A549 (cell line): Measurements from ENCODE around the gene RANBP3. TPM values are rescaled to one million over a fixed set of nuclear protein-coding genes. Genes with fewer than 3 reads are reported as not detected.
"Not testable (repeated sequence)": the region's sequence is repeated elsewhere in the genome, so short reads cannot be mapped to it uniquely, and the experiment has no call there.

Experiments used
- ATAC-seq, 2 experiments: fragments of 200-7000 bp in 1 of 2; fragments of >200 bp in 1 of 2; cut with Nextera tagmentation in 1 of 2; cut with Tn5 transposase in 1 of 2; 3 replicates each; pipeline versions ENCODE4 v1.8.0 to v1.9.1; 2018 to 2020; ENCODE audit warnings: mild to moderate bottlenecking in 1 of 2, moderate library complexity in 1 of 2
- CTCF ChIA-PET: fragments of 300-600 bp; sonication (Branson Sonifier 250); formaldehyde crosslinking; extraction: SDS; loops from one replicate; lab custom pipeline; 2021; ENCODE audit warnings: antibody characterized with exemption, inconsistent platforms; lab: Yijun Ruan, JAX
- POLR2A ChIA-PET: fragments of 350-600 bp; formaldehyde crosslinking; extraction: SDS; loops from one replicate; lab custom pipeline; 2021; ENCODE audit warnings: antibody characterized with exemption, inconsistent platforms; lab: Yijun Ruan, JAX
- DNase-seq, 2 experiments: peaks; one replicate each; pipeline versions ENCODE4 v3.0.0 to v3.0.0-alpha.2; 2011 to 2016; ENCODE audit warnings: low read depth in 1 of 2, low spot score in 1 of 2
- FAIRE-seq: peaks from 2 replicates; lab custom pipeline; 2011; peaks lifted over from hg19 to GRCh38; lab: Jason Lieb, UNC
- H3K27ac ChIP-seq, 2 experiments: fragments of >200 bp; sonication (Bioruptor Twin); formaldehyde crosslinking; 3 replicates each; pipeline ENCODE4 v1.5.1; 2016 to 2017
- H3K4me1 ChIP-seq: fragments of >200 bp; sonication (Bioruptor Twin); formaldehyde crosslinking; 3 replicates; pipeline ENCODE4 v1.6.1; 2016
- H3K4me2 ChIP-seq: fragments of >200 bp; sonication (Bioruptor Twin); formaldehyde crosslinking; 3 replicates; pipeline ENCODE4 v1.6.1; 2016
- H3K4me3 ChIP-seq: fragments of >200 bp; sonication (Bioruptor Twin); formaldehyde crosslinking; 3 replicates; pipeline ENCODE4 v1.5.1; 2016
- H3K9me3 ChIP-seq: fragments of >200 bp; sonication (Bioruptor Twin); formaldehyde crosslinking; 3 replicates; pipeline ENCODE4 v1.6.1; 2016
- BHLHE40 ChIP-seq: IDR thresholded peaks from 2 replicates; pipeline ENCODE4 v1.6.1; 2012; ENCODE audit warnings: low read depth, low read length, inconsistent platforms
- CBX8 ChIP-seq: fragments of 200-600 bp; sonication (generic); IDR thresholded peaks from 2 replicates; pipeline ENCODE4 v1.6.1; 2016
- CHD2 ChIP-seq: fragments of 150-350 bp; IDR thresholded peaks from 2 replicates; pipeline ENCODE4 v1.6.1; 2014; ENCODE audit warnings: low read length; ENCODE audit not compliant: partially characterized antibody
- CHD4 ChIP-seq: fragments of 200-600 bp; sonication (generic); IDR thresholded peaks from 2 replicates; pipeline ENCODE4 v1.6.1; 2016; ENCODE audit warnings: antibody characterized with exemption, mild to moderate bottlenecking, borderline replicate concordance
- CTCF ChIP-seq: fragments of >200 bp; sonication (Bioruptor Twin); formaldehyde crosslinking; IDR thresholded peaks from 3 replicates; pipeline ENCODE4 v1.5.1; 2016
- EHF ChIP-seq: fragments of 250-450 bp; sonication (Bioruptor Pico); IDR thresholded peaks from 2 replicates; pipeline ENCODE4 v1.5.0; 2020; ENCODE audit warnings: mild to moderate bottlenecking
- EHMT2 ChIP-seq: fragments of 200-600 bp; sonication (generic); IDR thresholded peaks from 2 replicates; pipeline ENCODE4 v1.6.1; 2016; ENCODE audit warnings: antibody characterized with exemption, low read depth, mild to moderate bottlenecking, moderate library complexity
- FOSB ChIP-seq: fragments of 250-450 bp; sonication (Bioruptor Pico); IDR thresholded peaks from 2 replicates; pipeline ENCODE4 v1.5.0; 2020; ENCODE audit warnings: mild to moderate bottlenecking, moderate library complexity
- FOSL2 ChIP-seq, 2 experiments: fragments of 450-650 bp in 1 of 2; fragments of >200 bp in 1 of 2; sonication (Bioruptor Twin) in 1 of 2; formaldehyde crosslinking; IDR thresholded peaks; 2 replicates each; pipeline versions ENCODE4 v1.5.0 to v1.6.1; 2016 to 2020; ENCODE audit warnings: mild to moderate bottlenecking in 1 of 2, moderate library complexity in 1 of 2
- FOXS1 ChIP-seq: fragments of 250-450 bp; sonication (Bioruptor Pico); IDR thresholded peaks from 2 replicates; pipeline ENCODE4 v1.5.0; 2020; ENCODE audit warnings: mild to moderate bottlenecking, moderate library complexity
- HEYL ChIP-seq: fragments of 250-450 bp; sonication (Bioruptor Pico); IDR thresholded peaks from 2 replicates; pipeline ENCODE4 v1.8.0; 2021; ENCODE audit warnings: mild to moderate bottlenecking, moderate library complexity
- MAX ChIP-seq: IDR thresholded peaks from 2 replicates; pipeline ENCODE4 v1.6.1; 2012
- POLR2A ChIP-seq: IDR thresholded peaks from 2 replicates; pipeline ENCODE4 v1.6.1; 2012; ENCODE audit warnings: mild to moderate bottlenecking, low read length
- RCOR1 ChIP-seq: fragments of 150-350 bp; IDR thresholded peaks from 2 replicates; pipeline ENCODE4 v1.6.1; 2014; ENCODE audit warnings: antibody characterized with exemption, low read length, low read depth
- SMC3 ChIP-seq: fragments of >200 bp; sonication (Bioruptor Twin); formaldehyde crosslinking; IDR thresholded peaks from 3 replicates; pipeline ENCODE4 v1.6.1; 2018; ENCODE audit warnings: inconsistent platforms
- ZSCAN20 ChIP-seq: fragments of 250-450 bp; sonication (Bioruptor Pico); IDR thresholded peaks from 2 replicates; pipeline ENCODE4 v1.8.0; 2022; ENCODE audit warnings: mild to moderate bottlenecking, moderate library complexity
- WGBS: methylation state at CpG from one replicate; pipeline ENCODE4 v1.1.6; 2017; ENCODE audit errors: missing lambda C conversion rate; 5-methylcytosine and 5-hydroxymethylcytosine counted together
- polyA plus RNA-seq, 4 experiments: library from polyadenylated mRNA; depleted of rRNA in 3 of 4; stranded (reverse); fragments of >200 nt; fragmentation: RNase III in 1 of 4; extraction: RNeasy Plus Mini Kit Qiagen cat#74134 plus additional on column Dnase treatment in 1 of 4; gene quantifications; 2 replicates in 3 of 4; 3 replicates in 1 of 4; pipeline ENCODE4 v1.2.3, GENCODE V29; 2011 to 2017
- TF ChIP-seq, protein P1 (sequence below): fragments of 250-450 bp; sonication (Bioruptor Pico); IDR thresholded peaks from 2 replicates; pipeline ENCODE4 v1.5.0; 2020; ENCODE audit warnings: low read depth, mild to moderate bottlenecking, moderate library complexity
- TF ChIP-seq, protein P2 (sequence below): IDR thresholded peaks from 2 replicates; pipeline ENCODE4 v1.6.1; 2012; ENCODE audit warnings: low read depth, borderline replicate concordance
- TF ChIP-seq, protein P3 (sequence below): fragments of 200-600 bp; sonication (generic); IDR thresholded peaks from 2 replicates; pipeline ENCODE4 v1.6.1; 2016; ENCODE audit warnings: antibody characterized with exemption, mild to moderate bottlenecking, moderate library complexity

RANBP3 gene
- polyA plus RNA-seq, 2 of the 4 experiments (the other 2 are of a cell fraction) = 39.2 to 53.5 TPM

DNA sequence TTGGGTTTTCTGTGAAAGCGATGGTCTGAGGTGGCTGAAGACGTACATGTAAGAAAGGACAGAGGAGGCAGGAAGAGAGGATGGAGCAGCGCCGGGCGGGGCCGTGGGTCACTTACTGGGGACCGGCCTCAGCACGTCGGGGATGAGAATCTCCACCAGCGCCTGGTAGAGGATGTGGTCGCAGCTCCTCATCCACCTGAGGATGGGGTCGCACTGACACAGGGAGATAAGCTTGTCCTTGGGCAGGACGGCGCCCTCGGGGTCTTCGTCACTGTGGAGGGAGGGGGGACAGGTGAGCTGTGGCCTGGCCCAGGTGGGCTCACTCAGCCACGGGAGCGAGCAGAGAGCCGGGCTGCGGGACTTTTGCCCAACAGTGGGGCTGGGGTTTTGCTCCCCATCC, 29.0 kb upstream of the RANBP3 start (continued):
- TF ChIP-seq, protein P1, sequence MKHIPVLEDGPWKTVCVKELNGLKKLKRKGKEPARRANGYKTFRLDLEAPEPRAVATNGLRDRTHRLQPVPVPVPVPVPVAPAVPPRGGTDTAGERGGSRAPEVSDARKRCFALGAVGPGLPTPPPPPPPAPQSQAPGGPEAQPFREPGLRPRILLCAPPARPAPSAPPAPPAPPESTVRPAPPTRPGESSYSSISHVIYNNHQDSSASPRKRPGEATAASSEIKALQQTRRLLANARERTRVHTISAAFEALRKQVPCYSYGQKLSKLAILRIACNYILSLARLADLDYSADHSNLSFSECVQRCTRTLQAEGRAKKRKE = no peak
- TF ChIP-seq FOSB (CRISPR knock-in tag) (no peak), EHF (CRISPR knock-in tag) (no peak), CHD2 (no peak), RCOR1 (no peak), SMC3 (no peak), BHLHE40 (no peak), CBX8 (no peak)
- TF ChIP-seq, protein P2, sequence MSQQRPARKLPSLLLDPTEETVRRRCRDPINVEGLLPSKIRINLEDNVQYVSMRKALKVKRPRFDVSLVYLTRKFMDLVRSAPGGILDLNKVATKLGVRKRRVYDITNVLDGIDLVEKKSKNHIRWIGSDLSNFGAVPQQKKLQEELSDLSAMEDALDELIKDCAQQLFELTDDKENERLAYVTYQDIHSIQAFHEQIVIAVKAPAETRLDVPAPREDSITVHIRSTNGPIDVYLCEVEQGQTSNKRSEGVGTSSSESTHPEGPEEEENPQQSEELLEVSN = no peak

DNA sequence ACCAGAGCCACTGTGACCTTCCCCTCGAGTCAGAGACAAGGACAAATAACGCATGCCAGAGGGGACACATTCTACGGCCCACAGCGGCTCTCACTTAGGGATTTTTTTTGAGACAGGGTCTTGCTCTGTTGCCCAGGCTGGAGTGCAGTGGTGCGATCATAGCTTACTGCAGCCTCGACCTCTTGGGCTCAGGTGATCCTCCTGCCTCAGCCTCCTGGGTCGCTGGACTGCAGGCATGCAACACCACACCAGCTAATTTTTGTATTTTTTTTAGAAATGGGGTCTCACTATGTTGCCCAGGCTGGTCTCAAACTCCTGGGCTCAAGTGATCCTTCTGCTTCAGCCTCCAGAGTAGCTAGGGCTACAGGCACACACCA, 28.1 kb upstream of the RANBP3 start:
- H3K9me3 ChIP-seq, H3K4me1 ChIP-seq, H3K4me3 ChIP-seq, H3K27ac ChIP-seq, FAIRE-seq, H3K4me2 ChIP-seq, ATAC-seq, DNase-seq: not testable (repeated sequence)
- 89% methylated on average over 3 of the region's 7 CpGs for WGBS
- POLR2A ChIA-PET = interaction anchor here (0.6 kb wide), 1 partner anchor 13 kb away, joined by 3 read pairs; no protein-coding TSS in a partner anchor
- CTCF ChIA-PET = interaction anchor here (1.4 to 1.6 kb wide), 3 partner anchors 16 to 42 kb away, joined by 5 to 6 read pairs (median 5); no protein-coding TSS in a partner anchor

DNA sequence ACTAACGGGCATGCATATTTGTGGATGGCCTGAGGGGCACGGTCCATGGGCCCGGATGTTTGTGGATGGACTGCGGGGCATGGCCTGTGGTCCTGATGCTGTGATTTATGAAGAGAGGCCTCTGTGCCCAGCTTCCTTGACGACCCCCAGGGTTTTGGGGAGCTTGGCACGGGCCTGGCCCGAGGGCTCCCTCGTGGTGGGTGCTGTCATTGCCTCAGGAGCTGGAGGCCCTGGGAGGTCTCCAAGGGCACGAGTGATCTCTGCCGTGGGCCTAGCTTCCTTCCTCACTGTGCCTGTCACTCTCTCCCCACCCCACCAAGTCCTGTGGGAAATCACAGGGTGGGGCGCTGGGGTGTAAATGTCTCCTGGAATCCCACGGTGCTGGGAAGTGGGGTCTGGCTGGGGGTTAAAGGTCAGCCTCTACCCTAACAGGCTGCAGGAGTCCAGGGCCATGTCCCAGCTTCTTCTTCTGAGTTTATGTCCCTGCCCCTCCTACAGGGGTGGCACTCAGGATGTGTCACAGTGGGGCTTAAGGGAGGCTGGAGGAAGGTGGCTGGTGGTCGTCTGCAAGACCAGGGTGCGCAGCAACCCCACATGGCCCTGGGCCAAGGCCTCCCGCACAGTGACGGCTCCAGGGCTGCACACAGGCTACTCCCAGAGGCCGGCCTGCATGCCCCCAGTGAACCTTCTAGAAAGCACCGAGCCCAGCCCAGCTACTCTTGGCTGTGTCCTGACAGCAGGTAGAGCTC, 27.6 kb upstream of the RANBP3 start:
- POLR2A ChIA-PET = interaction anchor here (0.6 kb wide), 1 partner anchor 12 kb away, joined by 3 read pairs; no protein-coding TSS in a partner anchor
- no peaks in the 10 kb centered on the region for H3K9me3 ChIP-seq
- no peak for DNase-seq
- WGBS = 89% methylated on average over 11 of the region's 18 CpGs
- no peak for ATAC-seq
- FAIRE-seq = no peak
- H3K4me3 ChIP-seq = no peak overlapping the region
- H3K27ac ChIP-seq = no peak overlapping the region
- no peaks in the 10 kb centered on the region for H3K4me1 ChIP-seq
- TF ChIP-seq POLR2A (no peak), FOSB (CRISPR knock-in tag) (no peak), CTCF (no peak), ZSCAN20 (CRISPR knock-in tag) (no peak), FOXS1 (CRISPR knock-in tag) (no peak), EHMT2 (no peak), FOSL2 (IDR thresholded peaks at IDR 0.05) (no peak), FOSL2 (CRISPR knock-in tag; IDR thresholded peaks at IDR 0.05) (no peak), SMC3 (no peak), MAX (no peak), HEYL (CRISPR knock-in tag) (no peak), CHD4 (no peak), CHD2 (no peak)
- TF ChIP-seq, protein P3, sequence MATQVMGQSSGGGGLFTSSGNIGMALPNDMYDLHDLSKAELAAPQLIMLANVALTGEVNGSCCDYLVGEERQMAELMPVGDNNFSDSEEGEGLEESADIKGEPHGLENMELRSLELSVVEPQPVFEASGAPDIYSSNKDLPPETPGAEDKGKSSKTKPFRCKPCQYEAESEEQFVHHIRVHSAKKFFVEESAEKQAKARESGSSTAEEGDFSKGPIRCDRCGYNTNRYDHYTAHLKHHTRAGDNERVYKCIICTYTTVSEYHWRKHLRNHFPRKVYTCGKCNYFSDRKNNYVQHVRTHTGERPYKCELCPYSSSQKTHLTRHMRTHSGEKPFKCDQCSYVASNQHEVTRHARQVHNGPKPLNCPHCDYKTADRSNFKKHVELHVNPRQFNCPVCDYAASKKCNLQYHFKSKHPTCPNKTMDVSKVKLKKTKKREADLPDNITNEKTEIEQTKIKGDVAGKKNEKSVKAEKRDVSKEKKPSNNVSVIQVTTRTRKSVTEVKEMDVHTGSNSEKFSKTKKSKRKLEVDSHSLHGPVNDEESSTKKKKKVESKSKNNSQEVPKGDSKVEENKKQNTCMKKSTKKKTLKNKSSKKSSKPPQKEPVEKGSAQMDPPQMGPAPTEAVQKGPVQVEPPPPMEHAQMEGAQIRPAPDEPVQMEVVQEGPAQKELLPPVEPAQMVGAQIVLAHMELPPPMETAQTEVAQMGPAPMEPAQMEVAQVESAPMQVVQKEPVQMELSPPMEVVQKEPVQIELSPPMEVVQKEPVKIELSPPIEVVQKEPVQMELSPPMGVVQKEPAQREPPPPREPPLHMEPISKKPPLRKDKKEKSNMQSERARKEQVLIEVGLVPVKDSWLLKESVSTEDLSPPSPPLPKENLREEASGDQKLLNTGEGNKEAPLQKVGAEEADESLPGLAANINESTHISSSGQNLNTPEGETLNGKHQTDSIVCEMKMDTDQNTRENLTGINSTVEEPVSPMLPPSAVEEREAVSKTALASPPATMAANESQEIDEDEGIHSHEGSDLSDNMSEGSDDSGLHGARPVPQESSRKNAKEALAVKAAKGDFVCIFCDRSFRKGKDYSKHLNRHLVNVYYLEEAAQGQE = no peak
- CTCF ChIA-PET = interaction anchor here (1.1 to 1.6 kb wide), 4 partner anchors 17 to 327 kb away, joined by 3 to 6 read pairs (median 5); no protein-coding TSS in a partner anchor
- H3K4me2 ChIP-seq = no peak overlapping the region
